Stimulated activated CD4-positive, alpha-beta T cell treated with anti-CD3 and anti-CD28 coated beads, Interleukin-2, amount 100 ng/mL, for 48 hours (primary cell): ENCODE measurements around the gene WDR88.
"Not testable (repeated sequence)": the region's sequence is repeated elsewhere in the genome, so short reads cannot be mapped to it uniquely, and the experiment has no call there.

Experiments
- DNase-seq, 2 donors: peaks; one replicate each; pipeline ENCODE4 v3.0.0-alpha.2; 2020

The WDR88 gene, protein sequence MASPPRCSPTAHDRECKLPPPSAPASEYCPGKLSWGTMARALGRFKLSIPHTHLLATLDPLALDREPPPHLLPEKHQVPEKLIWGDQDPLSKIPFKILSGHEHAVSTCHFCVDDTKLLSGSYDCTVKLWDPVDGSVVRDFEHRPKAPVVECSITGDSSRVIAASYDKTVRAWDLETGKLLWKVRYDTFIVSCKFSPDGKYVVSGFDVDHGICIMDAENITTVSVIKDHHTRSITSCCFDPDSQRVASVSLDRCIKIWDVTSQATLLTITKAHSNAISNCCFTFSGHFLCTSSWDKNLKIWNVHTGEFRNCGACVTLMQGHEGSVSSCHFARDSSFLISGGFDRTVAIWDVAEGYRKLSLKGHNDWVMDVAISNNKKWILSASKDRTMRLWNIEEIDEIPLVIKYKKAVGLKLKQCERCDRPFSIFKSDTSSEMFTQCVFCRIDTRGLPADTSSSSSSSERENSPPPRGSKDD

DNA sequence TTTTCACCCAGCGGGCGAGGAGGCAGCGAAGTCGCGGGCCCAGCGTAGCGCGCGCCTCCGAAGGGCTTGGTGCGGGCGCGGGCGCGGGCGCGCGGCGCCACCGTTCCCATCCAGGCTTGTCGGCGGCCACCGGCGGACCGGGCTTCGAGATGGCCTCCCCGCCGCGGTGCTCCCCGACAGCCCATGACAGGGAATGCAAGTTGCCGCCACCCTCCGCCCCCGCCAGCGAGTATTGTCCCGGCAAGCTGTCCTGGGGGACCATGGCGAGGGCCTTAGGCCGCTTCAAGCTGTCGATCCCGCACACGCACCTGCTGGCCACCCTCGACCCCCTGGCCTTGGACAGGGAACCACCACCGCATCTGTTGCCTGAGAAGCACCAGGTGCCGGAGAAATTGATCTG is at the start of gene WDR88:
Gene WDR88, plus strand, starts transcription at position 94 of the 400 bp plus-strand sequence. Its CDS starts 56 bp downstream, at position 150.
- no peak for DNase-seq

DNA sequence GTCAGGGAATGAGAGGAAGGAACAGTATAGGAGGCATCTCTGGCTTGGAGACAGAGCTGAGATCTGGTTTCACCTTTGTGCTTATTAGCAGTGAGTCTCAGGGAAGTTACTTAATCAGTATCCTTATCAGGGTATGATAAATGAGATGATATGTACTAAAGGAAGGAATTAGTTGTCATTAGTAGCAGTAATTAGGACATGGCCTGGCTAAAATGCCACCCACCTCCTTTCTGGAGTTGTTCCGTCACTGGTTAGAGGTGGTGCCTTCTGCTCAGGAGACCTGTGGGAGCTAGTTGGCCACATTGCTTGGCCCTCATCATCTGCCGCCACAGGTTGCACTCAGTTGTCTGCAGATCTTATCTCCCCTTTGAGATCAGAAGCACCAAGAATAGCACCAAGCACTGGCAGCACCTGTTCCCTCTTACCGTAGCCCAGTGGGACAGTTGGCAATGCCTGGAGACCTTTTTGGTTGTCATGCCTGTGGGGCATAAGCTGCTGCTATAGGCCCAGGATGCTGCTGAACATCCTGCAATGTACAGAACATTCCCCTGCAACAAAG is 46.3 kb upstream of the WDR88 start:
- DNase-seq = no peak

DNA sequence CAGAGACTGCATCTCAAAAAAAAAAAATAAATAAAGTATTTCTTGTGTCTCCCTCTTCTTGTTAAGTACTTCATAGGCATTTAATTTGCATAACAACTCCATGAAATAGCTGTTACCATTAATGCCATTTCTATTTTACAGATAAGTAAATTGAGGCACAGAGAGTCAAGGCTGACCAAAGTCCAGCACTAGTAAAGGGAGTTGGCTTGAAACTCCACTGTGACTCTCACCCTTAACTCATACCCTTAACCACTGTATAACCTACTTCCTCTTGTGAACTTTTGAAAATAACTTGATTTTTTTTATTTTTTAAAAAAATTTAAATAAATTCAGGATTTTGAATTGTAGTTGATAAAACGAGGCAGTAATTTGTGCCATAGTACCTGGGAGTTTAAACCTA is 45.0 kb upstream of the WDR88 start:
- no peak for DNase-seq

DNA sequence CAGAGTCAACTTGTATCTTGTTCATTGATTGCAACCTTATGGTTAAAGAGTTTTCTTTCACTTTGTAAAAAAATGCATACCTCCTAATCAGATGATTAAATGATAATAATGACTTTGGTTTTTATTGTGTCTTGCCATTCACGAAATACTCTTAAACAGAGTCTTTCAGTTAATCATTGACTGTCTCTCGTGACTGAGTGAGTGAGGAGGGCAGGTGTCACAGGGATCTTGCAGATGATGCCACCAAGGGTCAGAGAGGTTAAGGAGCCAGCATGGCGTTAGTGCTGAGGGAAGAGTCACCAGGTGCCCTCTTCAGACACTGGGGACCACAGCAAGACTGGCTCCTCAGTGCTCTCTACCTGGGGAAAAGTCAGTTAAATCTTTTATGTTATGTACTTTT is 42.9 kb upstream of the WDR88 start:
- no peak for DNase-seq

DNA sequence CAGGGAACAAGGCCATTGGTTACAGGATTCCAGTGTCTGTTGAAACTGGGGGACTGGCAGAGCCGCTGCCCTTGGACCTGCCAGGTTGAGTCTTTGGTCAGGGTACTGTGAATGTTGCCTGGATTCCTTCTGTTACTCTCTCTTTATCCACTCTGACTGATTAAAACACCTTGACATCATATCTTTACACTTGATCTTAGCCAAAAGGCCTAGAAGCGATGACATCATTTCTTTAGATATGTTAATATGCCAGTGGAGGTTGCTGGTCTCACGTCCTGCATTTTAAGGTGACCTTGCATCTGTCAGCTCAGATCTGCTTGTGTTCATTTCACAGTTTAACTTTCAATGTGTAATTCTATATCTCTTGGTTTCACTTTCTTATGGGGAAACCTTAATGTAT is 41.7 kb upstream of the WDR88 start:
- no peak for DNase-seq

DNA sequence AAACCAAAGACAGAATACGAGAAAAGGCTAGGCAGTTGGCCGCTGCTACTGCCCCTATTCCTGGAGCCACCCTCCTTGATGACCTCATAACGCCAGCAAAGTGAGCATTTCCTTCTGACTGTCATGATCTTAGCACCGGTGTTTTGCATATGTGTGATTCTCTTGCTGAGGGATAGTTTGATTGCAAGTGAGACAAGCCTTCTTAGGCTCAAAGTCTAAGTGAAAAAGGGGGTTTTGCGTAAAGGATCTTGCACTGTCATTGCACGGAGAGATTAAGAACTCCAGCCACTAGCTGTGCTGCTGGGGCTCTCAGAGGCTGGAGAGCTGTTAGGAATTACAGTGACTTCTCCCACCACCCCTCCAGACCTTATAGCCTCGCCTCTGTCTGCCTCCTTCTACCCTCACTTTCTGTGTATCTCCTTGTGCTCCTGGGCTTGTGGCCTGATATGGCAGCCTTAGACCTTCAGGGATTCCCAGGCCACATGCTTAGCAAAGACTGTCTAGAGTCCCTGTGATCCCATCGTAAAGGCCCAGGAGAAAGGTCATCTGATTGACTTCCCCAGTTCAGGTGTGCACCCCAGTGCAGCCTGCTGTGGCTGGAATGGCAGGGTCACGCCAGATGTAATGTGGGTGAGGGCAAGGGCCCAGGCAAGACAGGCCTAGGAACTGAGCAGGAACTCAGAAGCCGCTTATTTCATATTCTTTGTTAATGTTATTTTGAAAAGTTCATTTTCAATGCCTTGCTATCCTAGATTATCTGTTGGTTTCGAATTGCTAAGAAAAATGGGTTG is 38.3 kb upstream of the WDR88 start:
- DNase-seq = no peak

DNA sequence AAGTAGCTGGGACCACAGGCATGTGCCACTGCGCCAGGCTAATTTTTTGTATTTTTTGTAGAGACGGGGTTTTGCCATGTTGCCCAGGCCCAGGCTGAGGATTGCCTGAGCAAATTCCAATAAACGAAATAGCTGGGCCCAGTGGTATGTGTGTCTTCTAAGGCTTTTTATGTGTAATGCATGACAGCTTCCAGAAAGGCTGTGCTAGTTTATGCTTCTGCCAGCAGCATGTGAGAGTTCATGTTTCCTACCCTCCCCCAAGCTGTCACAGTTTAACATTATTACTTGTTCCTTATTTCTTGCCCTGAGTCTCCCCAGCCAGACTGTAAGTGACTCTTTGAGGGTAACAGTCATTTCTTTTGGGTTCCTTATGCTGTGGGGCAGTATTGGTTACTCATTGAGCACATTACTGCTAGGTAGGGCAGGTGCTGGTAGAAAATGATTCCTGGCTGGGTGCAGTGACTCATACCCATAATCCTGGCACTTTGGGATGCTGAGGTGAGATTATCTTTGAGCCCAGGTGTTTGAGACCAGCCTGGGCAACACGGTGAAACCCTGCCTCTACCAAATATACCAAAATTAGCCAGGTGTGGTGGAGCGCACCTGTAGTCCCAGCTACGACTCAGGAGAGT is 37.4 kb upstream of the WDR88 start:
- no peak for DNase-seq

DNA sequence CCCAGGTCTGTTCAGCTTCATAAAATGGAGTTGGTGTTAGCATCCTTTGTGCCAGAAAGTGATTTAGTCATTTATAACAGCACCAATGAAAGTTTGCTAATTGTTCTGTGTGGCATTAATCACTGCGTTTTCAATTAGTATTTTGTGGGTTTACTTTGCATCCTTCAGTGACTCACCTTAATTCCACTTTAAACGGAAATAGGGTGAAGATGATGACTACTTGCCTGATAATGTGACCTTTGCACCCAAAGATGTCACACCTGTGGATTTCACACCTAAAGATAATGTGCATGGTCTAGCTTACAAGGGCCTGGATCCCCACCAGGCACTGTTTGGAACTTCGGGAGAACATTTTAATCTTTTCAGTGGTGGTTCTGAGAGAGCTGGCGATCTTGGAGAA is 35.9 kb upstream of the WDR88 start:
- DNase-seq = no peak

DNA sequence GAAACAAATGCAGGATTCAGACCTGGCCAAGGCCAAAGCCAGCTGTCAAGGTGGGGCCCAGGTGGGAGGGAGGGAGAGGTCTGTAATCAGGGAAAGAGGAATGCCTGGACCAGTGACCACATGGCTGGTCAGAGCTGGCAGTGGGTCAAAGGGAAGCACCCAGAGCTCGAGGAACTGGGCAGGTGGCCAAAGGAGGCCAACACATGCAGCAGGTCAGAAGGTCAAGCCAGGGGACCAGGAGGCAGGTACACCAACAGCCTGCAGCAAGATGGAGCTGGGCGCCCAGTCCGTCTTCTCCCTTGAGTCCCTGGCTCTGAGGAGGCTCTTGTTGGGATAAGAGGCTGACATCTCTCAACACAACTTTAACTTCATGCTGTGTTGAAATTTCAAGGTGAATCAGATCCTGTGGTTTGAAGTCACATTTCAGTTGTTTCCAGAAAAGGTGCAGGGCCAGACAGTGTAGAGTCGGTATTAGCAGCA is 33.8 kb upstream of the WDR88 start:
- no peak for DNase-seq

DNA sequence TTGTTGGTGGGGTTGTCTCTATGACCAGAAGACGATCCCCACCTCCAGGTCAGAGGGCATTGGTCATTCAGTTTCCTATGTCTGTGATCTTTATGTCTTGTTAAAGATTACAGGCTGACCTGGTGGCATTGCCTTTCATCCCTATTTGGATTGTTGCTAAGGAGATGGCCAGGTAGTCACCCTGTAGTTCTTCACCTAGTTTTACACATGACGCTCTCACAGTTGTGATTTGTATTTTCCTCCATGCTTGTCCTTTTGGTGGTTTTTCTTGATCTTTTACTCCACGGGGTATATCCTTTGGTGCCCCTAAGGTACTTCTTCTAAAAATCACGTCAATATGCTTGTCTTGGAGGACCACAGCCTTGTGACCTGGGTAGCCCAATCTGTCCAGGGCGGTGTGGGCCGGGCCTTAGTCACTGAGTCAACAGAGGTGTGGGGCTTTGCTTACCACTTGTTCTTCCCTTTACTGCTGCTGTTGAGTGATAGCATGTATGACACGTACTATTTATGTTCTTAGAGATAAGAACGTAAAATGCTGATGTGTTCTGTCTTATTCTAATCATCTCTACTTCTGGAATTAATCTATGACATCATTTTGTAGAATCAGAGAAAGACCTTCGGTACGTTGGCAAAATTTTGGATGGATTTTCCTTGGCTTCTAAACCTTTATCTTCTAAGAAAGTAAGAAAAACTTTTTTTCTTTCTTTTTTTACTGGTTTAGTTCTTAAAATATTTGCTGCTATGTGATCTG is 30.8 kb upstream of the WDR88 start:
- no peak for DNase-seq

DNA sequence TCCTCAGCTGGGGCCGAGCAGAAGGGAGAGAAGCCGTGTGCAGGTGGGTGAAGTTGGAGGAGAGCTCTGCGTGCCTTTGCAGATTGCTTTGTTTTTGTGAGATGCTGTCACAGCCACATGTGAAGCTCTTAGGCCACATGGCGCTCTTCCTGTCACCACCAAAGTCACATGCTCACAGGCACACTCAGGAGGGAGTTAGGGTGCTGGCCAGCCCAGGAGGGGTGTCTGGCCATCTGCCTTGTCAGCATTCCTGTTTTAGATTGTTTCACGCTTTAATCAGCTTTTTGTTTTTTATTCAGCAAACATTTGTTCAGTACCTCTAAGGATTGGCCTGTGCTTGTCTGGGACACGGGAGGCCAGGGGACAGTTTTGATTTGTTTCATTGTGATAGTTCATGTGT is 29.0 kb upstream of the WDR88 start:
- no peak for DNase-seq

DNA sequence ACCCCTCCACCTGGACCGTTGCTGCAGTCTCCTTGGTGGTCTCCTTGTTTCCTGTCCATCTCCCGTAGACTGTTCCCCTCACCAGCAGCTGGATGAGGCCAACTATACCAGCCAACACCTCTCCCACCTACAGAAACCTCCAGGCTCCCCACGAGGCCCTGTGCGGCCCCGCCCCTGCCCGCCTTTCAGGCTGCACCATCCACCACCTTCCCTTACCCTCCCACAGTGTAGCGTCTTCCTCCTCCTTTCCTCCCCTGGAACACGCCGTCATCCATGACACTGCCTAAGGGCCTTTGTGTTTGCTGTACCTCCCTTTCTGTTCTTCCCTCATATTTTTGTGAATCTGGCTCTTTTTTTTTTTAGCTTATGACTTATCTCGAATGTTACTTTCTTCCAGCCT is 23.8 kb upstream of the WDR88 start:
- DNase-seq = no peak

DNA sequence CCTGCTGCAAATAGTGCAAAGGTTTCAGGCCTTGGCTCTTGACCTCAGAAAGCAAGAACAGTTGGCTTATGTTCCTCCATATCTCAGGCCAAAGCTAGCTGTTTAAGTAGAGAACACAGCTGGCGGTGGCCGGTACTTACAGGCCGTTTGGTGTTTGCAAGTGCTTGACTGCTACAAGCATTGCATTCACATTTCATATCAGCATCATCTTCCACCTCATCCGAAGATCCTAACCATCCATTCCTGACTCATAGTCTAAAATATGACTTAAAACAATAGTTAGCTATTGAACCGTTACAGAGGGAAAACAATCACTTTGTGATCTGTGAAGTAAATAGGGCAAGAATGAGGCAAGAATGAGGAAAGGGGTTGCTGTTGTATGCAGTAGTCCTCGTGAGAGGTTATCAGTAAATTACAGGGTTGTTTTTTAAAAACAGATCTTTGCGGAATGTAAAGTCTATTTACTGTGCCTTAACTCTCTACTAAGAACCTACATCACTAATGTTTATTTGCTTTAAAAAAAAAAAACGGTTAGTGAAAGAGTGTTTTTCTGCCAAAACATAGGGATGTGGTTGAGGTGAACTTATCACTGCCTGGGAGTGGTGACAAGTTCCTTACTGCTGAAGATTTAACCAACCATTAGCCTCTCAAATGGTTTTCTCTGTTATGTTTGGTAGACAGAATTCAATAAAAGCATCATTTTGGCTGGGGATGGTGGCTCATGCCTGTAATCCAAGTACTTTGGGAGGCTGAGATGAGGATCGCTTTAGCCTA is 21.6 kb upstream of the WDR88 start:
- DNase-seq = no peak

DNA sequence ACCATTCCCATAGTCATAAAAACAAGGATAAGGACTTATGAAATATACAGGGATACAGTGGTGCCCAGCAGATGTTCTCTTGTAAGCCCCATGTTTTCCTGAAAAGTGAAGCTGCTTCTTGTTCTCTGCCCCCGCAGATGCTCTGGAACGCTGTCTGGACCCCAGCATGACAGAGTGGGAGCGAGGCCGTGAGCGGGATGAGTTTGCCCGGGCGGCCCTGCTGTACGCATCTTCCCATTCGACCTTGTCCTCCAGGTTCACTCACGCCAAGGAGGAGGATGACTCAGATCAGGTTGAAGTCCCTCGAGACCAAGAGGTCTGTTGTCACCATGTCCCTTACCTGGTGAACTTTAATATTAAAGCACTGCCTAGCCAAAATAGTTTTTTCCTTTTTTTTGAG is 20.3 kb upstream of the WDR88 start:
- DNase-seq = no peak

DNA sequence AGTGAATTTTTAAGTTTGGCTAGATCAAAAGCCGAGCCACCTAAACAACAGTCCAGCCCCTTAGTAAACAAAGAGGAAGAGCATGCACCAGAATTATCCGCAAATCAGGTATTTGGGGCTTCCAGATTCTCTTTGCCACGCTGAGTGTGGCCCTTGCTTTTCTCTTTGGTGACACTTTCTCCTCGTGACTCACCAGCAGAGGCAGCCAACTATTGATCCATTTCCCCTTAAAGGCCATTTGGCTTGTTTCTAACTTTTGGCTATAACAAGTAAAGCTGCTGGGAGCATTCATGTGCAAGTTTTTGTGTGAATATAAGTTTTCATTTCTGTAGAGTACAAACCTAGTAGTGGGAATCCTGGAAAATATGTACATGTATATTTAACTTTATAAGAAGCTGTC is 17.6 kb upstream of the WDR88 start:
- no peak for DNase-seq

DNA sequence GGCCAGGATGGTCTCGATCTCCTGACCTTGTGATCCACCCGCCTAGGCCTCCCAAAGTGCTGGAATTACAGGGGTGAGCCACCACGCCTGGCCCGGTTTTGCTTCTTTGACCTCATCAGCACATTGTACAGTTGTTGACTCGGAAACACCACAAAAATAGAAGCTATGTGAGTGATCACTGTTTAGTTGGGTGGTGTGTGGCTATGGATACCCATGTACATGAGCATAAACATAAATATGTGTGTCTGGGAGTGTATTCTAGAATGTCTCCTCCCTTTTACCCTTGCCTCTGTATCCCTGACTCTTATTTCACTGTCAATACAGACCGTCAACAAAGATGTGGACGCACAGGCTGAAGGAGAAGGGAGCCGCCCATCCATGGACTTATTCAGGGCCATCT is 14.4 kb upstream of the WDR88 start:
- DNase-seq = no peak

DNA sequence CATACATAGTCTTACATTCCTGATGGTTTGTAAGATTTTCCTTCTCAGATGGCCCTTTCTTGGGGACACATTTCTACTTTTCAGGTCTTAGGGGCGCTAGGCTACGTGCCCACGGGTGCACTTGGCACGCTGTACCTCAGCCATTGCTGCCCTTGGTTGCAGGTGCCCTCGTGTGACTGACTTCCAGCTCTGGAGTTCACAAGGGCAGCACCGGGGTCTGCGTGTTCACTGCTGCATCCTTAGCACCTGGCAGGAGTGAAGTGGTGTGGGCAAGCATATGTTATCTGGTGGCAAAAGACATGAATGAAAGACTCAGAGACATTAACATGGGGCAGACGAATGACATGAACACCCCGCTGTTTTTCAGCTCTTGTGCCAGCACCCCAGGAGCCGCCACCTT is 13.3 kb upstream of the WDR88 start:
- no peak for DNase-seq

DNA sequence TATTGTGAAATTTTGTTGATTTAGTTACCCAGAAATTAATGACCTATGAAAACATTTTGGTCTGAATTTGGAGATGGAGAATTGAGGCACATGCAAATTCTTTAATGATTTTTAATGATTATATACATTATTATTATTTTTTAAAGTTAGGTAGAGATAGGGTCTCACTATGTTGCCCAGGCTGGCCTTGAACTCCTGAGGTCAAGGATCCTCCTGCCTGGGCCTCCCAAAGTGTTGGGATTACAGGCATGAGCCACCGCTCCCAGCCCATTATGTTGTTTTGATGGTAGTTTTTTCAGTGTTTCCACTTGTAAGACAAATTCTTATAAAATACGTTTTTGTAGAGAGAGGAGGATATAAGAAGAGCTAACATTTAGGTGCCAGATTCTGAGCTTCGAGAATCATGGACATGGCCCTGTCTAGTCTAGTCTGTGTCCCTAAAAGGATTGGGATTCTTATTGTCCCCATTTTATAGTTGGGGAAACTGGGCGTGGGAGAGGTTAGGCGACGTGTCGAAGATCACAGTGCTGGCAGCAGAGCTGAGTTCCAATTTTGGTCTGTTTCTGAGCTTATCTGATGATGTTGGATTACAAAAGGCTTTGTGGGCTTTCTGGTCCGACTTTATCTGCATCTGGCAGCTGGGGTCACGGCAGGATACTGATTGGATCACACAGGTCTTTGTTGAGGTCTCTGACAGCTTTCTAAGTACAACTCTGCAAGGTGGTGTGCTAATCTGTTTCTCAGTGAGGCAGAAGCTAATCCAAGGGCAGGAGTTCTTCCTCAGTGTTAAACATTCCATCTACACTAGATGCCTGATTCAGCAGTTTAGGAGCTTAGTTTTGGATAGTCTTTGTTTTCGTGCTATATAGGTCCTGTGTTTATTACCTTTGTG is 7.5 kb upstream of the WDR88 start:
- DNase-seq = no peak

DNA sequence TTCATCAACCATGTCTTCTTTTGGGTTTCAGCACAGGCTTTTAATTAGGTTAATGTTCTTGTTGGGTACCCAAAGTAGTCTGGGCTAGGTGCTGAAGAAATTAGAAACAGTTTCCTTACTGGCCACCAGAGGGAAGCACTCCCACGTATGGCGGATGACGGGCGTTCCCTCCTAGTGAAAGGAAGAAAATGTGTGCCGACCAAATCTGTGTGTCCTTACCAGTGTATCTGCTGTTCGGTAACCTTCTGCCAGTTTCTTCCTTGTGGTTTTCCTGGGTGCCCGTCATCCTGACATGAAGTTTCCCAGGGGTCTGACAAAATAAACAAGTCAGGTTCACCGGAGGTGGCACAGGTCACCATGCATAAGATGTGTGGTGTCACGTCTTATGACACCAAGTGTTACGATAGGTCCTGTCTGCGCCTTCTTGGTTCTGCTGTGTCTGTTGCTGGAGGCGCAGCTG is 6.0 kb upstream of the WDR88 start:
- peak; percentile 25 to 37 for DNase-seq

DNA sequence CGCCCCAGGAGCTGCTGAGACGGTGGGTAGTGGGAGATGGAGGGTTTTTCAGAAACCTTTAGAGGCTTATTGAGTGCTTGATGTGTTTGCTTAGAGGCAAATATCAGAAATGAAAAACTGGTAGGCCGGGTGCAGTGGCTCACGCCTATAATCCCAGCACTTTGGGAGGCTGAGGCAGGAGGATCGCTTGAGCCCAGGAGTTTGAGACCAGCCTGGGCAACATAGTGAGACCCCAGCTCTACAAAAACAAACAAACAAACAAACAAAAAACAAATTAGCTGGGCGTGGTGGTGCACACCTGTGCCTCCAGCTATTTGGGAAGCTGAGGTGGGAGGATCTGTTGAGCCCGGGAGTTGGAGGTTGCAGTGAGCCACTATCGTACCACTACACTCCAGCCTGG is 5.2 kb upstream of the WDR88 start:
- not testable (repeated sequence) for DNase-seq

DNA sequence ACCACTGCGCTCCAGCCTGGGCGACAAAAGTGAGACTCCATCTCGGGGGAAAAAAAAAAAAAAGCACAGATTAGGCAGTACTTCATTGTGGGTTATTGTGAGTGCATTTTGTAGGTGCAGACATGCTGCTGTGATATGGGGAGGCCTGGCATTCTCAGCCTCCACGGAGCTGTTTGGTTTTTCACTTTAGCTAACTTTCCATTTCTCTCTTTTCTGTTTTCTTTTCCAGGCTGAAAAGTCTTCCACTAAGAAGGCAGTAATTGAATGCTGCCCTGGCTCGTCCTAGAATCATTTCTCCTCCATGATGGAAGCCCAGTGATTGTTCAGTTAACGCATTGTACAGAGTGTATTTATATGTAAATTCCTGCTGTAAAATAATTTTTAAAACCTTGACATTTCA is 2.0 kb upstream of the WDR88 start:
- no peak for DNase-seq
